Stimulated activated CD8-positive, alpha-beta memory T cell treated with anti-CD3 and anti-CD28 coated beads, Interleukin-4, amount 100 ng/mL, for 48 hours (primary cell): ENCODE data around the gene FAM156A.
"Not testable (repeated sequence)": the region's sequence is repeated elsewhere in the genome, so short reads cannot be mapped to it uniquely, and the experiment has no call there.

Experiments used
- DNase-seq: peaks from one replicate; pipeline ENCODE4 v3.0.0-alpha.2; 2020

FAM156A gene

DNA sequence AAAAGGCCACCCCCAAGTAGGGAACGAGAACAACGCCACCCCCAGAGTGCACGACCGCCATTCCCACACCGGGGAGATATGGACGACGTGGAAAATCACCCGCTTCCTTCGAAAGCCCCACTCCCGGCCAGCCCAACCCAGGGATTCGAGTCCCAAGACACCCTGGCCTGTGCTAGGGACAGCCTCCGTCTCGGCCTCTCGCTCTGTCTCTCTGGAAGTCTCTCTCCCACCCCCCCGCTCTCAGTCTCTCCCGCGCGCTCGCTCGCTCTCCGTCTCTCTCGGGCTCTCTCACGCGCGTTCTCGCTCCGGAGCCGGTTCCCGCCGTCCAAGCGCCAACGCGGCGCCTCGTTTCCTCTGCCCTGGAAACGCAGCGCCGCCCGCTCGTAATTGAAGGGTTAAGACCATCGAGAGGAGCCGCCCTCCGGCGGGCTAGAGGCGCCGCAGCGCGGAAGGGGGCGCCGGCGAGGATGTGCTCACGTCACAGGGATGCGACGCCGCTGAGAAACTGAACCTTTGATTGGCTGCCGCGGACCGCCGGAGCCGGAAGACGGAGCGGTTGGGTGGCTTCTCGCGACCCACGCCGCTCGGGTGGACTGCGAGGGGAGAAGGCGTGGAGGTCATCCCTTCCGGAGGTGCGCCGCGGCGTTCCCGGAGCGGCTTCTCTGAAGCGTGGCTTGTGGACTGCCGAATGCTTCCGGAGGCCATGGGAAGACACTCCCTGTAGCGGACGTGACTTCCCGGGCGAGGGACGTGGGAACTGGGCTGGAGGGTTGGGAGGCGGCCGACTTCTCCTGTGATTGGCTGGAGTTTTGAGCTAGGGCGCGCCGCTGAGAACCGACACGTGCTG lies at the start of gene FAM156A:
Gene FAM156A, minus strand, starts transcription at position 406 of the 847 bp plus-strand sequence. CDS start 9,930 bp downstream, outside the sequence.
- not testable (repeated sequence) for DNase-seq

DNA sequence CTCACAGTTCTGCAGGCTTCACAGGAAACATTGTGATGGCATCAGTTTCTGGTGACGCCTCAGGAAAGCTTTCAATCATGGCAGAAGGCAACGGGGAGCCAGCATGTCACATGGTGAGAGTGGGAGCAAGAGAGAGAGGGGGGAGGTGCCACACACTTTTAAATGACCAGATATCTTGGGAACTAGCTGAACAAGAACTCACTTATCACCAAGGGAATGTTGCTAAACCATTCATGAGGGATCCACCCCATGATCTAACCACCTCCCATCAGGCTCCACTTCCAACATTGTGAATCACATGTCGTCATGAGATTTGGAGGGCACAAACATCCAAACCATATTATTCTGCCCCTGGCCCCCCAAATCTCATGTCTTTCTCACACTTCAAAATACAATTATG lies 47.0 kb upstream of the FAM156A start:
- no peak for DNase-seq

DNA sequence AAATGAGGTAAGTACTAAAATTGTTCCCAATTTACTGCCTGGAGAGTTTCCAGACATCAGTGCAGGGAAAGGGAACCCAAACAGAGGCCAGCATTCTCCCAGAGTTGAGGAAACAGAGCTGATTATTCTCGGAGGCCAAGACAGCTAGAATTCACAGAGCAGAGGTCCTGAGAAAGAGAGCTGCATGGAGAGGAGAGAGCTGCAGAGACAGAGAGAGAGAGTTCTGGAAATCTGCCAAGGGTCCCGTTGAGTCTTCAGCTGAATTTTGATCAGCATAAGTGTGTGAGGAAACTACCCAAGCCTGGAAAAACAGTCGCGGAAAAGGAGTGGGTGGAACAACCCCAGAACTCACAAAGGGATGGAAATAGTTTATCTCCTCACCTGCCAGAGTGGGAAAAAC lies 46.5 kb upstream of the FAM156A start:
- DNase-seq, result no peak

GRCh38 chrX:53004038-53004437 lies 45.7 kb upstream of the FAM156A start:
- DNase-seq, result no peak

GRCh38 chrX:53003111-53003510 lies 44.8 kb upstream of the FAM156A start:
- DNase-seq, result no peak

DNA sequence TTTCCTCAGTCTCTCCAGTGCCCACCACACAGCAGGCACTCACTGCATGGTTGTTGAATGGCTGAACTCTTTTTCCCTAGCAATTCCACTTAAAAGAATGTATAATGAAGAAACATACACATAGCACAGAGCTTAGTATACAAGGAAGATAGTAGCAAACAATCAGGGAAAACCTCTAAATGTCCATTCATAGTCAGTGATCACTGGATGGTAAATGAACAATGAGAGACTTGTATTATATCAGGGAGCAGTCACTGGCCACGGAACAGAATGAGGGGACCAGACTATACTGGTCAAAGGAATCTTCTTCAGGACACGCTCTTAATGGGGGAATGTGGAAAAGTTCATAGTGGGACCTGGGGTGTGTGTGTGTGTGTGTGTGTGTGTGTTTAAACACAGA lies 43.6 kb upstream of the FAM156A start:
- DNase-seq, result no peak

- peak; percentile 29 for DNase-seq
Observed at GRCh38 chrX:53000447-53001135, 42.3 kb upstream of the FAM156A start.

GRCh38 chrX:52995987-52996331 lies 37.6 kb upstream of the FAM156A start:
- DNase-seq, result no peak

DNA sequence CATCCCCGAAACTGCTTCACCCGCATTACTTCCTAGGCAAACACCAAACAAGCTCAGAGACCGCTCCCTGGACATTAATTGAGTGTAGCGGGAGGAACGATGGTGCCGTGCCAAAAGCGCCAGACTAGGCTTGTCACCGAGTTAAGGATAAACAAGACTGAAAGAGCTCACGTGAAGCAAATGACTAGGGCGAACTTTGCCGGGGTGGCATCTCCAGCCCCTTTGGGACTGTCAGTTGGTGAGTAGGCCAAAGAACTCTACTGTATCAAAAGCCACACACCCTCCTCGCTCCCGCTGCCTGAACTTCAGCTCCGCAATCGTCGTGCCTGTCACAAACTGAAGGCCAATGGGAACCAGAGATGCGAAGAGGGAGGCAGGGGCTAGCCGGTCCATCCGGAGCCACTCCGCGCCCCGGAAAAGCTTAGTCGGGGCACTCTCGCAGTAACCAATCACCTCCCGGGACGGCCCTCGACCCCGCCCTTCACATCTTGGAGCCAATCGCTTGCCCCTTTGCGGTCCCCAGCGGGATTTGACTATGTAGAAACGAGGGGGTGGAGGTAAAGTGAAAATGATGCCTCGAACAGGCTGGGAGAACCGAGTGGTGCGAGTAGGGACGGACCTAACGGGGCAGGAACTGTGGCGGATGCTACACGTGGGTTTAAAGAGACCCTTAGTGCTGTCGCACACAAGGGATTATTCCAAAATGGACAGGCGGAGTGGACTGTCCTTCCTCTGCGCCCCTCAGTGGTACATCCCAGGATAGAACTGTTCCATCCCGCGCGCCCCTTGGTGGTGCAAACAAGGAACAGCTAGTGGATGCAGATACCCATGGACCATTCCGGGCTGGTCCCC lies 37.0 kb upstream of the FAM156A start:
- peak; percentile 89 for DNase-seq

- no peak for DNase-seq
Observed at GRCh38 chrX:52990848-52991247, 32.5 kb upstream of the FAM156A start.

DNA sequence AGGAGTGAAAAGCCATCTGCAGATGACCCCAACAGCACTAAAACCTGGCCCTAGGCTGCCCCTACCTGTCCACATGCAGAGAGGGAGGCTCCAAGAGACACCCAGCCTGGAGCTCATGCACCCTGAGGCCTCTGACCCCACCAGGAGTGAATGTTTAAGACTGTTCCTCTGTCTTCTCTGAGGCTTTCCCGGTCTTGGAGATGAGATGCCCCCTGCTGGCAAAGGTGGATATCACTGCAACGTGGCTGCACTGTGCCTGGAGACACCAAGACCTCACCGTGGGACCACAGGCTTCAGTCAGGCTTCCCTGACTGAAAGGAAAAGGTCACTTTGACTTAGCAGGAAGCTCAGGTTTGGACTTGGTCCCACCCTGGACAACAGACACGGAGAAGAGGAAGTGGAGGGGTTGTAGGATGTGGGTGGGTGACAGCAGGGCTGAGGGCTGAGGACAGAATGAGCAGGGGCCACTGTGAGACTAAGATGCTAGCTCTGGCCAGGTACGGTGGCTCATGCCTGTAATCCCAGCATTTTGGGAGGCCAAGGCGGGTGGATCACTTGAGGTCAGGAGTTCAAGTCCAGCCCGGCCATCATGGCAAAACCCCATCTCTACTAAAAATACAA lies 31.8 kb upstream of the FAM156A start:
- peak; percentile 75 for DNase-seq

- DNase-seq, result no peak
Observed at GRCh38 chrX:52988985-52989917, 30.9 kb upstream of the FAM156A start.

DNA sequence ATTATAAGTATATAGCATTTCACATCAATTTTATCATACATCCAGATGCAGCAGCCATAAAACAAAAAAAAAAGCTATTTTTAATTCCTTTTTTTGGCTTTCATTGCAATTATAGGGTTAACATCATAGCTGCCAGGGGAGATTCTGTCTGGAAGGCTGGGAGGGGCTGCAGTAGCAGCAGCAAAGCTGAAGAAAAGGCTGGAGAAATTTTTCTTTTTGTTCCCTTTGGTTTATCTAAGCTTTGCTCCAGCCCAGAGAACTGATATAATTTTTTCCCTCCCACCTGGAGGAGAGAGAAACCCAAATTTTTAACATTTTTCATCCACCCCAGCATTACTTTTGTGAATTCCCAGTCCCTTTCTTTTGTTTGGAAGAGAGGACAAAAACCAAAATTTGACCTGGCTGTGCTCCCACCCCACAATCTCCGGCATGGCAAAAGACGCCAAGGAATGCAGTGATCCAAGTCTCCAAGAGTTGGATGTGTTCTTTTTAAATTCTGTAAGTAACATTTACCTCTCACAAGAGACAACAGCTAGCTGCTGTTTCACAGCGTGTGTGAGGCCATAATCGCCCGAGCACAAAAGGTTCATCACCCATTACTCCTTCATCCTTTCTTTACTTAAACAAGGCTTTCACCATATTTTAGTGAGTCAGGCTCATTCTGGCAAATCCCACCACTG lies 25.1 kb upstream of the FAM156A start:
- no peak for DNase-seq

DNA sequence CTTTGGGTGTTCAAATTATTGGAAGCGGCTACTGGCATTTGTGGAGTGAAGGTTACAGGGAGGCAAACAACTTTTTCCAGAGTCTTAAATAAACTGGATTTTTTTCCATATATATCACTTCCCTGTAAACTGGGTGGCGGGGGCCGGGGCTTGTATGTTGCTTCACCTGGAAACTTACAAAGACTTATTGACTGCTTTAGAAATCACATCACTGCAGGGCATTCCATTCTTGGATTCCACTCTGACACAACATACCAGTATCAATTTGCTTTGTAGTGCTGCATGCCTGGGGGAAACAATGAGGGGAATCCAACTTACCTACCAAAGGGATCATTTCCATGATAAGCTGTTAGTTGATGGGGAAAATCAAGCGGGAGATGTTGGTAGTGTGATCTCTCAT lies 21.7 kb upstream of the FAM156A start:
- DNase-seq, result no peak

DNA sequence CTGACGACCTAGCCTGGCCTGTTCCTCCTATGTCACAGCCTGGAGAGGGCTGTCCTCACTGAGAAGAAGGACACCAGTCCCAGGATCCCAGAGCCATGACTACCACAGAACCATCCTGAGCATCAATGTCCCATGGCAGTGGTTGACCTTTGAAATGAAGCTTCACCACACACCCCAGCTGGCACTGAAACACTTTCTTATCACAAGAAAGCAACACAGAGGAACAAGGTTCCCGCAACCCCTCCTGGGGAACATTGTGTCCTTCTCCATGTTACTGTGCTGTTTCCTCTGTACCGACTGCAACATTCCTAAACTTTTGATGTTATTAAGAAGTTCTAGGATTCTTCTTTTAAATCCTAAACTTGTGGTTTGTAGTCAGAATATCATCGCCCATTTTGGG lies 21.2 kb upstream of the FAM156A start:
- DNase-seq, result no peak

DNA sequence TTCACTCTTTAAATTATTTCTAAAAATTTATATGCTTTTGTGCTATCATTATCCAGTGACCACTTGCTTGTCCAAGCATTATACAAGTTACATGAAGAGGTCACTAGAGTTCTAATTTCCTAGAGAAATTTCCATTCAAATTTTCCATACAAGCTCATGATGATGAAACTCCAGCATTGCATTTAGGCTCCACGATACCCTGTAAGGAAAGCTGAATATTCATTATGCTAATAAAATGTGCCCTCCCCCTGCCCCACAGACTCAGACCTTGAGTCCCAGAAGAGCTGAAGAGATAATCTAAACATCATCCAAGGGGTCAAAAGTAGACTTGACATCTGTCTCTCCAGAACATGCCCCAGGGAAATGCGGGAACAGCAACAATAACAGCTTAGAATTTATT lies 19.6 kb upstream of the FAM156A start:
- no peak for DNase-seq

DNA sequence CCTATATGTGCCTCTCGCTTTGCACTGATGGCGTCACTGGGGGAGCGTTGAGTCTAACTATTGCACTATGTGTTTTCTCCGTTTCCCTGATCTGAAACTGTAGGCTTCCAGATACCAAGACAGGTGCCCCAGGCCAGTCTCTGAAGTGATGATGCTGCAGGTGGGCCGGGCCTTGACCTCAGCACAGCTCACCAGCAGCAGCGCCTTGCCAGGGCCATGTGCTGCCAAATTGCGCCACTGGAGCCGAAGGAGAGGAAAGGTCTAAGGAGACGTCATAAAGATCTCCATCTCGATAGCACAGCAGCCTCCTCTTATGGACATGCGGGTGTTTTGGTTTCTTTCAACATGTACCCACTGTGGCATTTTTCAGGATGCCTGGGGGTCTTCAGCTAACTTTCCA lies 17.3 kb upstream of the FAM156A start:
- not testable (repeated sequence) for DNase-seq

- not testable (repeated sequence) for DNase-seq
Observed at GRCh38 chrX:52974336-52974992, 16.1 kb upstream of the FAM156A start.

GRCh38 chrX:52967922-52968321 lies 9.6 kb upstream of the FAM156A start:
- not testable (repeated sequence) for DNase-seq

- not testable (repeated sequence) for DNase-seq
Observed at GRCh38 chrX:52966993-52967738, 8.8 kb upstream of the FAM156A start.
